GM18873 (cell line): ENCODE data around the gene CDC20B.

Experiments
- ATAC-seq: cut with Tn5 transposase; IDR thresholded peaks from one replicate; pipeline ENCODE4 v1.9.1; 2021; ENCODE audit warnings: mild to moderate bottlenecking, moderate library complexity, moderate number of reproducible peaks; ENCODE audit not compliant: unreplicated experiment, low FRiP score

Gene CDC20B, protein sequence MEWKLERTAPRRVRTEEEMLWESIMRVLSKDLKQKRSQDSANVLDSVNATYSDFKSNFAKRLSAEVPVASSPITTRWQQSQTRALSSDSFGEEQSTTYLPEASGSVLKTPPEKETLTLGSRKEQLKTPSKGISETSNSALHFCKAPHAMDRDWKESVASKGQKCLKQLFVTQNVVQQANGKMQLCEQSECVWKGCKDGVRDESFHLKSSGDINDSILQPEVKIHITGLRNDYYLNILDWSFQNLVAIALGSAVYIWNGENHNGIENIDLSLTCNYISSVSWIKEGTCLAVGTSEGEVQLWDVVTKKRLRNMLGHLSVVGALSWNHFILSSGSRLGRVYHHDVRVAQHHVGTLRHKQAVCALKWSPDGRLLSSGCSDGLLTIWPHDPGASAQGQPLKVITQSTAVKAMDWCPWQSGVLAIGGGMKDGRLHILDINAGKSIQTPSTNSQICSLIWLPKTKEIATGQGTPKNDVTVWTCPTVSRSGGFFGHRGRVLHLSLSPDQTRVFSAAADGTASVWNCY

GRCh38 chr5:55172937-55173686 lies at the start of gene CDC20B:
CDC20B (minus strand) TSS chr5:55173177; CDS start chr5:55173000, 177 bp downstream.
- peak; percentile 51 for ATAC-seq

DNA sequence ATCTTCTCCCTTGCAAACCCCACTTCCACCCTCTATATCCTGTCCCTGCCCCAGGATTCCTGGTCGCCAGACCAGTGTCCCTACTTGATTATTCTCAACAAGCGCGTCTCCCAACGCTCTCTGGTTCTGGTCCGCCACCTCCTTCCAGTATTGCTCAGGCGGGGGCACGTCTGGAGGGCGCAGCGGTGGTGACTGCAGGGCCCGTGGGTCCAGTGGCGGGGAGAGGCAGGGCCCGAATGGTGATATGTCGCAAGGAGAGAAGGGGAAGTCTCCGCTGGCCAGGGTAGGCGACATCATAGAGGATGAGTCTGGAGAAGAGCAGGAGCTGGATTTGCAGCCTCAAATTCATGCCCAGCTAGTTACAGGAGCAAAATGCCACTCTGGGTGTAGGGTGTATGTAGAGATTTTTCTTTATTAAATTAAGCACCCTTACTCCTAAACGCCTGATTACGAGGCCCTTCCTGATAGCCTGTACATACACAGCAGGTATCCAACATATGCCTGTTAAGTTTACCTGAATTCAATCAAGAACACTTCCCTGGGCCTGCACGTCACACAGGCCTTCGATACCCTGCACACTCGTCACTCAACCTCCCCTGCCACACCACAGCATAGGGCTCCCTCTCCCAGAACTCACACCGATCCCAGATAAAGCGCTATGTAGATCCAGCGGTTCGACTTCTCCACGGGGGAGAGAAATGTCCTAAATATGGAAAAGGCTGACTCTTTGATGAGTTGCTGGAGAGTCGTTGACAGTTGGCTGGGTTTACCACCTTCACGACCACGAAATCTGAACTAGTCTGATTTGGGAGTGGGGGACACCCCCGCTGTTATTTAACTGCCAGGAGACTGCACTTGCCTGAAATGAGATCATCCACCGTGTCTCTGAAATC lies 49.4 kb upstream of the CDC20B start:
- ATAC-seq: no peak

DNA sequence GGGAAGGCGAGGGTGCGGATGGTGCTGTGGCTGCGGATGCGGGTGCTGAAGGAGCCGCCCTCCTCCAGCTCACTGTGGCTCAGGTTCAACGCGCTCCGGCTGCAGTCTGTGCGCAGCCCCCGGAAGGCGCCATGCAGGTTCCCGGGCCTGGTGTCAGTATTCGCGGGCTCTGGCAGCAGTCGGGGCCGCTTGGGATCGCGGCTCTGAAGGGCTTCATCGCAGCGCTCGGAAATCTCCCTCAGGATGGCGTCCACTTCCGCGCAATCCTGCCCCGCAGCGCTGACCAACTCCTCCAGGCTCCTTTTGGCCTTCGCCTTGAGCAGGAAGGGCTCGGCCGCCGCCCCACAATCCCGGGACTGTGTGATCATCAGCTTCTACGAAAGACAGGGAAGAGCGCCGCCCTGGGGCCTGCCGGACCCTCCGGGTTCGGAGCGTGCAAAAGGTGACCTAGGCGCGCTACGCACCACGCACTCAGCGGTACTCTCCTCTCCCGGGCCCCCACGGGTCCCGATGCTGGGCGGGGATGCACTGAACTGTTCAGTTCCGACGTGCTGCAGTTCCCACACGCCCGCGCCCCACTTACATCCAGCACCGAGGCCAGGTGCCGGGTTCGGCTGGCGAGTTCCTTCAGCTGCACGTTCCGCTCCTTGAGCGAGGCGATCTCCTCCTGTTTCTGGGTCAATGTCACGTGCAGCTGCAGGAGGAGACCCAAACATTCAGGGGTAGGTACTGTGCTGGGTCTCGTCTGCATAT lies 47.6 kb upstream of the CDC20B start:
- ATAC-seq: no peak

- ATAC-seq: no peak
These were observed 46.8 kb upstream of the CDC20B start for GRCh38 chr5:55219770-55220169.

DNA sequence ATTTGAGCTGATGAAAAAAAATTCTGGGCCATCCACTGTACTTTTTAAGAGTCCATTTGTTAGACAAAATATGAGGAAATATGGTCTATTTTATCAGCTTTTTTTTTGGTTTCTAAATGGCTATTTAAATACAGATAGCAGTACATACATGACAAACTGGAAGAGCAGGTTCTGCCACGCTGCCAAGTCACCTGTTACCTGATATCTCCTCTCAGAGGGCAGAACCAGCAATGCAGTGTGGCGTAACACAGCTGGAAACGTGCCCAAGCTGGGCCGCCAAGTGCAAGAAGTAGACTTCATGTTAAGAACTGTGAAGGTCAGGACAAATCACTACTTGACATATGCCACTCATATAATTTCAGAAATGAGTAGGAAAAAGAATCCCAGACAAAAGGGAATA lies 46.0 kb upstream of the CDC20B start:
- ATAC-seq: no peak

GRCh38 chr5:55211184-55211874 lies 38.4 kb upstream of the CDC20B start:
- ATAC-seq: no peak

GRCh38 chr5:55205001-55205400 lies 32.0 kb upstream of the CDC20B start:
- ATAC-seq: no peak

GRCh38 chr5:55191165-55191564 lies 18.2 kb upstream of the CDC20B start:
- ATAC-seq: no peak

DNA sequence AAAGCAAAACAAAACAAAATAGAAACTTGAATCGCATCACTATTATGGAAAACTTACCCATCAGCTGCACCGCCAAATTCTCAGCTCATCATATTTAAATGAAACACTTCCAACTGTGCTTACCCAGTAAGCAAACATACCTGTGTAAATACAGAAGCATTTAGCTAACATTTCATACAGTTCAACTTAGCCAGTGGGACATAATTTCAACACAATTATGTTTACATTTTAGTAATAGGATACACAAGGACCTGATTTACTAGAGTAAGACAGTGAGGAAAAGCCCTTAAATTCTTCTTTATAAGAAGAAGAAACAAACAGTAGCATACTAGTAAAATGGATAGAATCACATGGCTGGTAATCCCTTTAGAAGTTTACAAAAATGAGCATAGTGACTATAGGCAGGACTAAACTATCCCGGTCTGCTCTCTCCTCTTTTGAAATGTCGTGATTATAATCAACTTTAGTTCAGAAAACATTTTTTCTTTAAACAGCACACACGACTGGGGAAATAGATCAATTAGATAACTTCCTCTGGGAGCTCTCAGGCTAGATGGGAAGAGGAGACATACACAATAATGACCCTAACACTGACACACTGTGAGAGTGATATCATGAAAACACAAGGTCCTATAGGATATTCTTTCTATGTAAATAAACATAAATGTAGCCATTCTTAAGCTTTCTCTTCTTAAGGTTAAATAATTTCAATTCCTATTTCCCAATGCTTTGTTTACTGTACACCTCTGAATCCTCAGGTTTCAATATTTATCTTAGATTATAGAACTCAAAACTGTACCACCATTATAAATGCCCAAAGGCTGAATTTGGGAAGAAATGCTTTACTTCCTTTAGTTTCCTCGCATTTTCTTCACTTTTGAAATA lies 15.9 kb upstream of the CDC20B start:
- ATAC-seq: no peak

DNA sequence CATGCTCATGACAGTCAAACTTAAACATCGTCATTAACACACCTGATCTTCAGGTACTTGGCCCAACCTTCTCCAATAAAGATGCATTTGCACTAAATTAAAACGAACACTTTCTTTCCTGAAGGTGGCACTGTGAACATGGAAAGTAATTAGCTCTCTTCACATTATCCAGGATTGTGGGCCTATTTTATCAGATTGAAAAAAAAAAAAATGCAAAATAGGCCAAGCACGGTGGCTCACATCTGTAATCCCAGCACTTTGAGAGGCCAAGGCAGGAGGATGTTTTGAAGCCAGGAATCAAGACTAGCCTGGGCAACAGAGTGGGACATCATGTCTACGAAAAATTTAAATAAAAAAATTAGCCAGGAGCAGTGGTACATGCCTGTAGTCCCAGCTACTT lies 14.4 kb upstream of the CDC20B start:
- no peak for ATAC-seq

- no peak for ATAC-seq
These were observed 7.0 kb upstream of the CDC20B start for GRCh38 chr5:55180016-55180415.

- no peak for ATAC-seq
These were observed 4.1 kb upstream of the CDC20B start for GRCh38 chr5:55177078-55177477.

GRCh38 chr5:55176176-55176818 lies 3.3 kb upstream of the CDC20B start:
- ATAC-seq: no peak

GRCh38 chr5:55175781-55176175 lies 2.8 kb upstream of the CDC20B start:
- ATAC-seq: no peak

DNA sequence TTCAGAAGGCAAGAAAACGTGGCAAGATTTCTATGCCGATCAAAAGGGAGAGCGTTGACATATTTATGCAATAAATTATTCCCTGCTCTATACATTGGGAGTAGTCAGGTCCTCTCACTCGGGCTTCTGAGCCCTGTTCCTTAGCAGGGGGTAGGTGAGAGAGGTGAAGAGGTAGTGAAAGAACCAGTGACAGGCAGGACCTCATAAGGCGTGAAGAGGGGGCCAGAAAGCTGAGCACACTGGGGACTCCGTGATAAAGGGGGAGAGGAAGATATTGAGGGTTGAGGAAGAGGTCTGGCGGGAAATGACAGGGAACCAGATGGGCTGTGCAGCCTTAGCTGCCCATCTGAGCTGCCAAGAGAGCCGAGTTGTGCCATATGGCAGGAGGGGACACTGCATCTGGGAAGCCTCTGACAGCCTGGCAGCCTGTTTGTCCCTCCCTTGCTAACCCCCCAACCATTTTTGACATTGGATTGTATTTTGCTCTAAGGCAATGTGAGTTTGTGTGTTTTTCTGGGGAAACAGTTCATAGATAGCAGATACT lies 782 bp upstream of the CDC20B start:
- peak; percentile 7 for ATAC-seq

DNA sequence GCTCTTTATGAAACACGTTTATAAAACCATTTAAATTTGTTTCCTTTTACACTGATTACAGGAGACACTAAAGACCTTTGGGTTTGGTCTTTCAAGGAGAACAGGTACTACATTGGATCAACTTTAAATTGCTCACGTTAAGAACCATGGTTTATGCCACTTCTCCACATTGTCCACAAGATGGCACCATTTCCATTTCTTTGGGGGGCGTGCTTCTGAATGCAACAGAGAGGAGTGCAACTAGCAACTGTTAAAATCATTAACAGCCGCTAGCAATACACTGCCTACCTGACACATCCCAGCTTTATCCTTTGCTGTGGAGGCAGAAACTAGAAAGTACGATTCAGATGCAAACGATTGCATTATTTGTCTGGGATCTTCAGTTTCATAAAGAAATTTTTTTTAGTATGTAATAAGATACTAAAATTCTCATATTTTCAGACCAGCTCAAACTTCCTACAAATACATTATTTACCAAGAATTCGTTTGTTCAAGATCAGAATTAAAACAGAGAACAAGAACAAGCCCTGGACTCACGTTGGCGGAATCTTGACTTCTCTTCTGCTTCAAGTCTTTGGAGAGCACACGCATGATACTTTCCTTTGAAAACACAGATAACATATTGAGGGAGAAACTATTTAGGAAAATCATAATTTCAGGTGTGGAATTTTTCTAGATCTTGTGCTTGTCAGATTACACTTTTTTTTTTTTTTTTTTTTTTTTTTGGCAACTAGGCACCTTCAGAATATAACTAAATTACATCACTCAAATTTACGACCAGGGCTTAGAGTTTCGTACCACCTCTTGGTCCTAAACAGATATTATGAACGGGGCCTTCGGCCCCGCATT lies 702 bp downstream of the CDC20B start:
- ATAC-seq: peak; percentile 67

- no peak for ATAC-seq
These were observed 1.5 kb downstream of the CDC20B start for GRCh38 chr5:55171471-55171870.
